Embryonic facial prominence (tissue), 1 donor: ENCODE data around the gene TRAIP.
"Not testable (repeated sequence)": the region's sequence is repeated elsewhere in the genome, so short reads cannot be mapped to it uniquely, and the experiment has no call there.

Source experiments
- DNase-seq: peaks from one replicate; pipeline ENCODE4 v3.0.0-alpha.2; 2016; ENCODE audit errors: extremely low spot score

Gene TRAIP

DNA sequence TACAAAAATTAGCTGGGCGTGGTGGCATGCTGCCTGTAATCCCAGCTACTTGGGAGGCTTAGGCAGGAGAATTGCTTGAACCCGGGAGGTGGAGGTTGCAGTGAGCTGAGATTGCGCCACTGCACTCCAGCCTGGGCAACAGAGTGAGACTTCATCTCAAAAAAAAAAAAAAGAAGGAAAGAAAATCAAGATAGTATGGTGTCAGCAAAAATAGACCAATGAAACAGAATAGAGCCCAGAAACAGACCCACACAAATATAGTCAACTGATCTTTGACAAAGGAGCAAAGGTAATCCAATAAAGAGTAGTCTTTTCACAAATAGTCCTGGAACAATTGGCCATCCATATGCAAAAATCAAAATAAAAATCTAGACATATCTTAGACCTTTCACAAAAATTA, 33.2 kb downstream of the TRAIP start:
- not testable (repeated sequence) for DNase-seq

DNA sequence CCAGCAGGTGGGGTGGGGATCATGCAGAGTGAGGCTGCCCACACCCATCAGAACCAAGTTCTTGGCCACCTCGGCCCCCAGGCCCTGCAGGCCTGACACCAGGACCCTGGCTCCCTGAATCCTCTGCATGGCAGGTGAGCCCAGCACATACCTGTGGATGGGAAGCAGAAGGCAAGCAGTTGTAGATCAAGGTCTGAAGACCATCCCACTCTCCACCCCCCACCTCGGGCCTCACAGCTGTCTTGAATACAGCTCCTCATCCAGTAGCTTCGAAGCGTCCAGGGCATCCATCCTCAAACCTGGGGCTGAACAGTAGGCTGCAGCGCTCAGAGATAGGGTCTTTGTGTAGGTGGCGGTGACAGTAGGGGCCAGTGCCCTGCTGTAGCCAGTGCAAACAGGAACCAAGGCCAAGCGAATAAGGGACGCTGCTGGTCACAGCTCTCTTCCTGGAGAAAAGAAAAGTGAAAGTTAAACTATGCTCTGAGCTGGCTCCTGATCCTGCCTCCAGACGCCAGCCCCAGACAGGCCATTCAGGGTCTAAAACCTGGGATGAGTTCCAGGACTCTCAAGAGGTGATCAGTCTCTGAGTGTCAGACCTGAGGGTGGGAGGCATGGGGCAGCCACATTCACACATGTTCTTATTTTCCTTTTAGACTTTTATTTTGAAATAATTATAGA, 42.7 kb downstream of the TRAIP start, which contains the start of gene UBA7:
TSS of gene UBA7 (minus strand) at position 457 of the 678 bp plus-strand sequence. CDS start at position 291, 166 bp downstream.
- no peak for DNase-seq

GRCh38 chr3:49812916-49813496, 43.4 kb downstream of the TRAIP start:
- no peak for DNase-seq

GRCh38 chr3:49807431-49808114, 48.8 kb downstream of the TRAIP start:
- DNase-seq, result no peak

DNA sequence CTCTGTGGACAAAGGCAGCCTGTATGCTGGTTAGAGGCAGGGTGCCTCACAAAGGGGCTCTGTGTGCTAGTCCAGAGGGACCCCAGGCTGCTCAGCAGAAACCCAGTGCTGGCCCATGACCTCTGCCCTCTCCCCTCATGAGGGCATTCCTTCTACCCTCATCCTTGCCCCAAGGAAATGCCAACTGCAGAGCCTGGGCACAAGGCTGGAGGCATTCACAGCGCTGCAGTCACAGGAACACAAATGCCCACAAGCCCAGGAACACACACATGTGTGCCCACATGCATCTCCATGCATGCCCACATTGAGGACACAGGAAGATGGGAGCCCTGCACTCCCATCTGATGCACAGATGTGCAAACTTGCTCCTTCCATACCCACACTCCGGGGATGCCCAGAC, 49.5 kb downstream of the TRAIP start:
- no peak for DNase-seq

GRCh38 chr3:49805897-49806701, 50.3 kb downstream of the TRAIP start:
- peak; percentile 70 for DNase-seq

DNA sequence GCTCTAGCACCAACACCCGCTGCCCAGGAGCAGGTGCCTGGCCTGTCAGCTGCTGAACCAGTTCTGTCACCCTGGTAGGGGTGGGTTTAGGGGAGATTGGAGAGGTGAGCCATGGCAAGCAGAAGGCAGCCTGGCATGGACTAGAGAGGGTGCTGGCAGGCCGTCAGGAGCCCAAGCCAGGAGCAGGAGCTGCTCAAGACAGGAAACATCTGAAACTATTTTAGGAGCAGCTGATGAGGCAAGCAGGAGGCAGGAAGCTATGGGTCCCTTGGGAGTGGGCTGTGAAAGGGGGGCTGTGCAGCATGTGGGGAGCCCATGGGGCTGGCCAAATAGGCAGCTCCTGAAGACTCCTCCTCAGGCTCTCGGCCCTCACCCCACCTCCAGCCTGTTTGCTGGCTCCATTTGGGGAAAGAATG, 51.0 kb downstream of the TRAIP start:
- DNase-seq, result peak; percentile 86

GRCh38 chr3:49804141-49805041, 52.0 kb downstream of the TRAIP start:
- no peak for DNase-seq

DNA sequence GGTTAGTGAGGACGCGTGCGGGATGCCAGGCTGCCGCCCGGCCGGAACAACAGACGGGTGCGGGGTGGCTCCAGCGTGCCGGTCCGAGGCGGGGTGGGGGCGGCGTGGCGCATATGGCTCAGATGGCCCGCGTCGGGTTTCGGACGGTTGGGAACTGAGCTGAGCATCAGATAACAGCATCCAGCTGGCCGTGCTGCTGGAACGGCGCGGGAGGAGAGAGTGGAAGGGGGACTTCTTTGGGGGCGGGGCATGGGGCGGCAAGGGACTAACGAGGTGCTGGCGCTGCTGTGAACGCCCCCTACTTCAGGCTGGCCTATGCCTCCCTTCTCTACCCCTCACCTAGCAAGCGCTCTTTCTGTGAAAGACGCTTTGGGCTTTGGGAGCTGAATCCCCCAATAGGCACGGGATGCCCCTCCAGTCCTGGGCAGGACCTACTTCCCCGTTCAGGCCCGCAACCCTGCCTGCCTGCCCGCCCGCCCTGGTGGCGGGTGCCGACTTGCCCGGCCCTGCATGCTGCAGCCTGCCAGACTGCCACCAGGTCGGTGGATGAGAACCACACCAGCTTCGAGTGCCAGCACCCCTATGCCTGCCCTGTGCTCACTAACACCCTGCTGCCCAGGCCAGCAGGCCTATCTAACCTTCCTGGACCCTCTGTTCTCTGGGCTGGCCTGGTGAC, 52.8 kb downstream of the TRAIP start:
- DNase-seq, result peak; percentile 18

- peak; percentile 73 for DNase-seq
Measured at GRCh38 chr3:49802719-49803464, 53.5 kb downstream of the TRAIP start, which contains the start of gene INKA1. Gene INKA1, plus strand, starts transcription at chr3:49803261. Its CDS starts 132 bp downstream, at chr3:49803393.

- DNase-seq, result no peak
Measured at GRCh38 chr3:49801160-49801559, 55.2 kb downstream of the TRAIP start.

DNA sequence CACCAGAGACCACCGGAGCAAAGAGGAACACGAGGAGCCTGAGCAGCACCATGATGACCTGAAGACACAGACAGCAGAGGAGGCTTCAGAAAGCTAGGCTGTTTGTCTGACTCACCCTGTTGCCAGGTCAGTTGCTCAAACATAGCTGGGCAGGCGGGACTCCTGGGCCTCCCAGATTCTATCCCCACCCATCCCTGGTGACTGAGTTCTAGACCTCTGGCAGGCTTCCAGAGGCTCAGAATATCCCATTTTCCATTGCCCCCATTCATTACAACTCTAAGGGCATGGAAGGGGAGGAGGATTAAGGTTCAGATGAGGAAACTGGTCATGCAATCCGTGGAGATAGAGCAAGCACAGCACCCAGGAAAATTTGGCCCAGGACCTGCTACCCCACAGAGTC, 56.6 kb downstream of the TRAIP start, which contains the start of gene CDHR4:
TSS of gene CDHR4 (minus strand) at position 113 of the 400 bp plus-strand sequence. CDS start at position 52, 61 bp downstream.
- no peak for DNase-seq

DNA sequence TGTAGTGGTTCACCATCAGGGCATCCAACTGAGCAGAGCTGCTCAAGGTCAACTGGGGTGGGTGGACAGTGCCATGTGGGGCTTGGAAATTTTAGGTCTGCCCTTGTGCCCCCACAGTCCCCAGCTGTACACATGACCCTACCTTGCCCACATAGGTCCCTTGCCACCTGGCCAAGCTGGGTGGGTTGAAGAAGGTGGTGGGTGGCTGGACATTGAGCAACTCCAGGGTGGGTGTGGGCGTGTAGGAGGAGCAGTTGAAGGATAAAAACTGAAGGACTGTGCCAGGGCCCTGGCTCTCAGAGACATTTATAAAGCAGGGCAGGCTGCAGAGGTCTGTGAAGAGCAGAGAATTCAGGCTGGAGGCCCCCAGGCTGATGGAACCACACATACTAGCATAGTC, 57.3 kb downstream of the TRAIP start:
- no peak for DNase-seq

GRCh38 chr3:49794926-49795905, 61.1 kb downstream of the TRAIP start:
- DNase-seq, result no peak

DNA sequence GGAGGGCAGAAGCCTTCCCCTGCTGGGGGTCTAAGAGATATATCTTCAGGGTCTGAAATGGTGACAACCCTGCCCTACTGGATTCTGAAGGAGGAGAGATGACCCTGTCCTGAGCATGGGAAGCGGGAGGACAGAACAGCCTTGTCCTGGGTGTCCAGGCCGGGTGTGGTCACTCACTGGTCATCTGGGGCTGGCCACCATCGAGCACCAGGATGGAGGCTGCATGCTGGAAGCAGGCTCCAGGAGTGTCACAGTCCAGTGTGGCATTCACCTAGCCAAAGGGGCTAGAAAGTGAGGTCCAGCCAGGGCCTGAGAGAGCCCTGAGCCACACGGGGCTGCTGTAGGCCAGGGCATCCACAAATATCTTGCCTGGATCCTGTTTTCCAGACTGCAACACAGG, 61.9 kb downstream of the TRAIP start:
- no peak for DNase-seq

DNA sequence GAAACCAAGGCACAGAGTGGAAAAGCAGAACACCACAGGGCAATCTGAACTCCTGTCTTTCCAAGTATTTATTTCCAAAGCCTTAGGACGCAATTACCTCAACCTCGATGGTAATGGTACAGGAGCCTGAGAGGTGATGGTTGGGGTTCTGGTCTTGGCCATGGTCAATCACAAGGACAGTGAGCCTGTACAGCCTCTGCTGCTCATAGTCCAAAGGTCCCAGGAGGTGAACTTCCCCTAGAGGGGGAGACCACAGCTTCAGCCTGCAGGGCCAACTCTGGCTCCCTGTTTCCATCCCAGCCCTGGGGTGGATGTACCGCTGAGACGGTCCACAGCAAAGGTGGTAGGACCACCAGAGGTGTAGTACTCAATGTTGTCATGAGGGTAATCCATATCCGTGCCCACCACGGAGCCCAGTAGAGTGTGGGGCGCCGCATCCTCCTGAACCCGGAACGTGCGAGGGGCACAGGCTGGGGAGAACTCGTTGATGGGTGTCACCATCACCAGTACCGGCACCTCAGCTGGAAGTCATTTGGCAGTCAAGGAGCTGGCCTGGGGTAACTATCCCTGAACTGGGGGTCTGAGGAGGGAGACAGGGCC, 62.8 kb downstream of the TRAIP start:
- no peak for DNase-seq

DNA sequence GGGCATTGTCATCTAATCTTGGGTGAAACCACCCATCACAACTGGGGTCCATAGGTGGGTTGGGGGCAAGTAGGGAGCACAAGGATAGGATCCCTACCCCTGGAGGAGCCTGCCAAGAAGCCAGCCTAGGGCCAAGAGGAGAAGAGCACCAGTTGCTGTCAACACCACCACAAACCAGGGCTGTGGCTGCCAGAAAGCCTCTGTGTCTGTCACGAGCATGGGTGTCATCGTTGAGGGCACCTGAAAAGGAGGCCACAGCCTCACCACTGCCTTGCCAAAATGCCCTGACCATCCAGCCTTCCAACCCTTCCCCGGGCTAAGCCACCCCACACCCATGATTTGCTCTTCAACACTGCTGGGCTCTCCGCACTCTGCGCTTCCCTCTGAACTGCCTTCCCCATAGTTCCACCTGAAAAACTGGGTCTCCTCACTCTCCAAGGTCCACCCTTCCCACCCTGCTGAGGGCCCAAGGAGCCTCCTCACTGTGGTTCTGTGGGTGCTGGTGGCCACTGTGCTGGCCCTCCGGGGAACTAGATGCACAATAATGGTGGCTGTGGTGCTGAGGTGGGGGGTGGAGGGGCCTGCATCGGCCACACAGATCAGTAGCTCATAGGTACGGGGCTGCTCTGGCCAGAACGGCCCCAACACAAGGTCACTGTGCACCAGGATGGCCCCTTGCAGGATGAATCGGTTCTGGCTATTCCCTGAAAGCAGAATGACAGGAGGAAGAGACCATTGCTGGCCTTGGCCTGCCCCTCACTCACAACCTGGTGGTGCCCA, 63.8 kb downstream of the TRAIP start:
- DNase-seq, result no peak
